Sigmoid colon (tissue), 4 donors: ENCODE data around the gene MTOR.

ENCODE experiments used
- EP300 ChIP-seq, 4 donors: sonication (generic); formaldehyde crosslinking; IDR thresholded peaks; one replicate each; pipeline ENCODE4 v1.6.1; 2017; ENCODE audit warnings: antibody characterized with exemption in 4 of 4
- POLR2A ChIP-seq, 2 donors: fragments of 450-650 bp; IDR thresholded peaks; one replicate each; pipeline ENCODE4 v1.6.1; 2016; ENCODE audit warnings: antibody characterized with exemption in 2 of 2, mild to moderate bottlenecking in 2 of 2, moderate library complexity in 2 of 2
- POLR2AphosphoS5 ChIP-seq, 4 donors: sonication (generic); formaldehyde crosslinking; IDR thresholded peaks; one replicate each; pipeline ENCODE4 v1.6.1; 2017; ENCODE audit warnings: antibody characterized with exemption in 4 of 4
- TF ChIP-seq, protein P1 (sequence below), 4 experiments: fragments of 450-650 bp in 3 of 4; fragments of 200-600 bp in 1 of 4; IDR thresholded peaks; one replicate each; pipeline ENCODE4 v1.5.1; 2016 to 2019; ENCODE audit warnings: antibody characterized with exemption in 4 of 4, mild to moderate bottlenecking in 3 of 4, moderate library complexity in 2 of 4

DNA sequence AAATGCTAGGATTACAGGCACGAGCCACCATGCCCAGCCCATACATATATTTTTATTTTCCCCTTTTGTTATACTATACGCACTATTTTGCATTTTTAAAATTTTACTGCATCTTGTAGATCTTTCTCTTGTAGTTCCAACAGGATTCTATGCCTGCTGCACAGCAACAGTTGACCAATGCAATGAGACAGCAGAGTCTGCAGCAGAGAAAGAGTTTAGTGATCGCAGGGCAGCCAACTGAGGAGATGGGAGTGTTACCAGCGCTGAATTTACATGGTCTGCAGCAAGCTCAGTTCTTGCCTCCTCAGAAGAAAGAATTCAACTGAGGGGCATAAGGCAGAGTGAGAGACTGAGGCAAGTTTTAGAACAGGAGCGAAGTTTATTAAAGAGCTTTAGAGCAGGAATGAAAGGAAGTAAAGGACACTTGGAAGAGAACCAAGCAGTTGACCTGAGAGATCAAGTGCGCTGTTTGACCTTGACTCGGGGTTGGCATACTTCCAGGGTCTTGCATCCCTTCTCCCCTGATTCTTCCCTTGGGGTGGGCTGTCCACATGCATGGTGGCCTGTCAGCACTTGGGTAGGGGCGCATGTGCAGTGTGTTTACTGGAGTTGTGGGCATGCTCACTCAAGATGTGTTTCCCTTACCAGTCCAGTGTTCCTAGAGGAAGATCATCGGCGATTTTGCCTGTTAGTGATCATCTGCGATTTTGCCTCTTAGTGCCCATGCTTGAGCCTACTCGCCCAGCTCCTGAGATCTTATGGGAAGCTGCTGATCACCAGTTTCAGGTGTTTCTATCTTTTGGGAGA, 4.1 kb upstream of the MTOR start:
- no peak for TF ChIP-seq POLR2A (IDR thresholded peaks at IDR 0.05)
- TF ChIP-seq, protein P1, sequence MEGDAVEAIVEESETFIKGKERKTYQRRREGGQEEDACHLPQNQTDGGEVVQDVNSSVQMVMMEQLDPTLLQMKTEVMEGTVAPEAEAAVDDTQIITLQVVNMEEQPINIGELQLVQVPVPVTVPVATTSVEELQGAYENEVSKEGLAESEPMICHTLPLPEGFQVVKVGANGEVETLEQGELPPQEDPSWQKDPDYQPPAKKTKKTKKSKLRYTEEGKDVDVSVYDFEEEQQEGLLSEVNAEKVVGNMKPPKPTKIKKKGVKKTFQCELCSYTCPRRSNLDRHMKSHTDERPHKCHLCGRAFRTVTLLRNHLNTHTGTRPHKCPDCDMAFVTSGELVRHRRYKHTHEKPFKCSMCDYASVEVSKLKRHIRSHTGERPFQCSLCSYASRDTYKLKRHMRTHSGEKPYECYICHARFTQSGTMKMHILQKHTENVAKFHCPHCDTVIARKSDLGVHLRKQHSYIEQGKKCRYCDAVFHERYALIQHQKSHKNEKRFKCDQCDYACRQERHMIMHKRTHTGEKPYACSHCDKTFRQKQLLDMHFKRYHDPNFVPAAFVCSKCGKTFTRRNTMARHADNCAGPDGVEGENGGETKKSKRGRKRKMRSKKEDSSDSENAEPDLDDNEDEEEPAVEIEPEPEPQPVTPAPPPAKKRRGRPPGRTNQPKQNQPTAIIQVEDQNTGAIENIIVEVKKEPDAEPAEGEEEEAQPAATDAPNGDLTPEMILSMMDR (IDR thresholded peaks at IDR 0.05) = no peak
- no peak for TF ChIP-seq POLR2AphosphoS5 (IDR thresholded peaks at IDR 0.05)
- no peak for TF ChIP-seq EP300 (IDR thresholded peaks at IDR 0.05)
